Upper lobe of left lung (tissue), 6 donors: ENCODE data around the gene METTL14. TPM values are rescaled to one million over a fixed set of nuclear protein-coding genes. Genes with fewer than 3 reads are reported as not detected.

Experiments
- ATAC-seq, 2 donors: fragments of 200-7000 bp; cut with Tn5 transposase; one replicate each; pipeline ENCODE4 v1.9.1; 2022; ENCODE audit warnings: mild to moderate bottlenecking in 2 of 2, moderate library complexity in 2 of 2; ENCODE audit not compliant: low FRiP score in 2 of 2
- DNase-seq, 2 donors: peaks; one replicate each; pipeline ENCODE4 v3.0.0-alpha.2; 2019 to 2020
- H3K27ac ChIP-seq, 4 donors: fragments of 200-600 bp; sonication (generic); one replicate each; pipeline ENCODE4 v1.5.1; 2016 to 2019
- H3K27me3 ChIP-seq, 4 donors: fragments of 200-600 bp; sonication (generic); one replicate each; pipeline ENCODE4 v1.5.1; 2017 to 2019
- H3K36me3 ChIP-seq, 4 donors: fragments of 200-600 bp; sonication (generic); one replicate each; pipeline ENCODE4 v1.5.1; 2016 to 2019
- H3K4me1 ChIP-seq, 4 donors: fragments of 200-600 bp; sonication (generic); one replicate each; pipeline ENCODE4 v1.5.1; 2018 to 2019
- H3K4me3 ChIP-seq, 4 donors: fragments of 200-600 bp; sonication (generic); one replicate each; pipeline ENCODE4 v1.5.1; 2017 to 2019; ENCODE audit warnings: mild to moderate bottlenecking in 2 of 4, moderate library complexity in 1 of 4
- H3K9me3 ChIP-seq, 4 donors: fragments of 200-600 bp; sonication (generic); one replicate each; pipeline ENCODE4 v1.5.1; 2018 to 2019
- EP300 ChIP-seq, 4 donors: sonication (generic); formaldehyde crosslinking; IDR thresholded peaks; one replicate each; pipeline ENCODE4 v1.5.1; 2017; ENCODE audit warnings: antibody characterized with exemption in 4 of 4, control low read depth in 2 of 4
- WGBS, 2 donors: methylation state at CpG; one replicate each; pipeline ENCODE4 v1.1.5; 2017 to 2018; 5-methylcytosine and 5-hydroxymethylcytosine counted together
- small RNA-seq, 4 donors: library from RNA; depleted of rRNA; stranded (forward); fragments of <200 nt; gene quantifications; one replicate each; pipeline ENCODE3, GENCODE V24; 2016
- total RNA-seq, 6 donors: library from RNA; depleted of rRNA in 4 of 6; stranded (reverse); fragments of >200 nt in 4 of 6; gene quantifications; one replicate each; pipeline versions ENCODE4 v1.1.0 to v1.2.1, GENCODE V29; 2016 to 2021
- donor health status: DM: no; HTN: no; CAD: no; lungs with moderate emphysema.
- donor health status: DM: no; HTN: yes; CAD: no; lungs with severe emphysema.

The METTL14 gene
- total RNA-seq, 6 donors from 2014 or later, result 24.7 to 58.7 (median 38.3) TPM

DNA sequence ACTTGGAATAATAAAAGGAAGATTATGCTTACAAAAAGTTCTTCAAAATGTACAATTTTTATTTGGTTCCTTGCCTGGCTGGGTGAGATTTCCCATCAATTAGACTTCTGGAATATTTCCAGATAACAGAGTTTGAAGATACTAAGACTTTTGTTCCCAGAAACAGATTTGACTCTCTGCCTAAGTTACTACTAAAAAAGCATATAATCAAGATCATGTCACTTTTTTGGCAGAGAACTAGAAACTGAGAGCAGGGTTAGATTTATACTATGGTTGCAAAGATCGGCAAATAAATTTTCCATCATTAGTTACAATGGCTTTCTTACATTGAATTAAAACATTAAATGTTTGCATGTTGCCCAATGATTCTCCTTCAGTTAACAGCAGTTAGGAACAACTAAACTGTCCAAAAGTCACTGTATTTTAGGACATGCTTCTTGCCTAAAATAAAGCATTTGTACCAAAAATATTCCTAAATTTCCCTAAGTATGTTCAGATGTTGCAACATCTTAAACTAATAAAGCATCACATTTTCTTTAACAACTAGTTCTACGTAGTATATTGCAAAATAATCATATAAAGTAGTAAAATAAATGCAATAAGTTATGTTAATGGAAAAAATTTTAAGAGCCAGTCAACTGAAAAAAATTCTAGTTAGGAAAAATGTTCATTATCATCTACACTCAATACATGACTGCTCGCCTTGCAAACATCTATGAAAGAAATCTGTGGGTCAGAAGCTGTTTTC, 77.7 kb downstream of the METTL14 start:
- ATAC-seq (no peak), DNase-seq (no peak)
- Histone ChIP-seq H3K36me3 (peaks cover 6 to 58% (median 23%) of the 10 kb centered on the region in 4 donors), H3K4me1 (peaks cover 6 to 12% (median 8%) of the 10 kb centered on the region in 4 donors), H3K9me3 (no peaks in the 10 kb centered on the region), H3K27me3 (no peaks in the 10 kb centered on the region), H3K4me3 (no peak overlapping the region), H3K27ac (no peak overlapping the region)
- no peak for TF ChIP-seq EP300 (IDR thresholded peaks at IDR 0.05)
- WGBS, 2 donors, result 77 to 87% methylated on average over 3 of the region's 3 CpGs

Small RNAs within 50 kb of the gene (small RNA-seq; reads per million reads assigned to genes)
- gene SEPT14P4, result 0 reads per million in 4 donors

Other genes with a start within 250 kb of the METTL14 start
- gene SEC24D, start 150.7 kb downstream of the METTL14 start, total RNA-seq, result 10 to 100 TPM; 33.5 to 86.7 (median 50.3) TPM
- gene SYNPO2, start 203.5 kb downstream of the METTL14 start, total RNA-seq, result 10 to 100 TPM in 4 of 6 donors, 1 to 10 TPM in 2; 7.9 to 56.3 (median 17.0) TPM